GM19397 (cell line): ENCODE data around the gene KIR2DL1.
"Not testable (repeated sequence)": the region's sequence is repeated elsewhere in the genome, so short reads cannot be mapped to it uniquely, and the experiment has no call there.

Source experiments
- ATAC-seq: cut with Tn5 transposase; IDR thresholded peaks from one replicate; pipeline ENCODE4 v1.9.1; 2021; ENCODE audit warnings: mild to moderate bottlenecking, moderate library complexity; ENCODE audit not compliant: unreplicated experiment

The KIR2DL1 gene

GRCh38 chr19:54817670-54818536 is 48.3 kb downstream of the KIR2DL1 start:
- no peak for ATAC-seq

GRCh38 chr19:54824416-54824815 is 54.8 kb downstream of the KIR2DL1 start:
- not testable (repeated sequence) for ATAC-seq

GRCh38 chr19:54825326-54825725 is 55.7 kb downstream of the KIR2DL1 start:
- ATAC-seq, result not testable (repeated sequence)

- not testable (repeated sequence) for ATAC-seq
Measured at GRCh38 chr19:54828064-54828463, 58.5 kb downstream of the KIR2DL1 start.

GRCh38 chr19:54832496-54832895 is 62.9 kb downstream of the KIR2DL1 start, which contains the start of gene KIR2DS4:
TSS of gene KIR2DS4 (plus strand) at chr19:54832676.
- ATAC-seq, result not testable (repeated sequence)
